ENCODE measurements around the gene FAM167B. TPM values are rescaled to one million over a fixed set of nuclear protein-coding genes. Genes with fewer than 3 reads are reported as not detected.

The FAM167B gene
- 1 to 10 TPM in 6 of 7 donors, not detected in 1; 1.5 to 7.8 (median 3.6) TPM for total RNA-seq
- 1 to 10 TPM; 2.3 to 3.4 TPM for polyA plus RNA-seq
- long read RNA-seq, donor 1, result 0 reads
- long read RNA-seq, donor 2, result 0 reads
- long read RNA-seq, donor 3, result 0 reads

- H3K9me3 ChIP-seq, result no peaks in the 10 kb centered on the region
- H3K27me3 ChIP-seq, result no peaks in the 10 kb centered on the region
- WGBS, 3 donors, result 29 to 49% (median 43%) methylated on average over 3 of the region's 3 CpGs
- H3K4me3 ChIP-seq, result no peak within 1 kb of the TSS
- no peaks in the 10 kb centered on the region for H3K36me3 ChIP-seq
- peak in 1 of 5 donors; percentile 49 for DNase-seq
- no peak within 1 kb of the TSS for H3K27ac ChIP-seq
- peak; percentile 71 for TF ChIP-seq EP300 (IDR thresholded peaks at IDR 0.05)
- TF ChIP-seq, protein P1, sequence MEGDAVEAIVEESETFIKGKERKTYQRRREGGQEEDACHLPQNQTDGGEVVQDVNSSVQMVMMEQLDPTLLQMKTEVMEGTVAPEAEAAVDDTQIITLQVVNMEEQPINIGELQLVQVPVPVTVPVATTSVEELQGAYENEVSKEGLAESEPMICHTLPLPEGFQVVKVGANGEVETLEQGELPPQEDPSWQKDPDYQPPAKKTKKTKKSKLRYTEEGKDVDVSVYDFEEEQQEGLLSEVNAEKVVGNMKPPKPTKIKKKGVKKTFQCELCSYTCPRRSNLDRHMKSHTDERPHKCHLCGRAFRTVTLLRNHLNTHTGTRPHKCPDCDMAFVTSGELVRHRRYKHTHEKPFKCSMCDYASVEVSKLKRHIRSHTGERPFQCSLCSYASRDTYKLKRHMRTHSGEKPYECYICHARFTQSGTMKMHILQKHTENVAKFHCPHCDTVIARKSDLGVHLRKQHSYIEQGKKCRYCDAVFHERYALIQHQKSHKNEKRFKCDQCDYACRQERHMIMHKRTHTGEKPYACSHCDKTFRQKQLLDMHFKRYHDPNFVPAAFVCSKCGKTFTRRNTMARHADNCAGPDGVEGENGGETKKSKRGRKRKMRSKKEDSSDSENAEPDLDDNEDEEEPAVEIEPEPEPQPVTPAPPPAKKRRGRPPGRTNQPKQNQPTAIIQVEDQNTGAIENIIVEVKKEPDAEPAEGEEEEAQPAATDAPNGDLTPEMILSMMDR (IDR thresholded peaks at IDR 0.05), result no peak
- intact Hi-C loops (cut with DNase I), result loop anchor here in 1 of 4 donors (10.0 kb wide), 1 partner anchor 118 kb away; the partner anchor contains the start of genes FAM229A and TSSK3
- H3K4me1 ChIP-seq (ENCODE audit: insufficient read depth), result peaks cover 14% of the 10 kb centered on the region
These were observed at the start of gene FAM167B for GRCh38 chr1:32246888-32247273. FAM167B (plus strand) TSS chr1:32247222; CDS start chr1:32247422, 200 bp downstream.

- no peak for DNase-seq
- no peak overlapping the region for H3K27ac ChIP-seq
- no peak overlapping the region for H3K4me3 ChIP-seq
- H3K9me3 ChIP-seq, result no peaks in the 10 kb centered on the region
- 37 to 50% (median 39%) methylated on average over 6 of the region's 6 CpGs for WGBS, 3 donors
- no peaks in the 10 kb centered on the region for H3K27me3 ChIP-seq
- intact Hi-C loops (cut with DNase I), result no loop called here
- peaks cover 12% of the 10 kb centered on the region for H3K4me1 ChIP-seq (ENCODE audit: insufficient read depth)
- no peaks in the 10 kb centered on the region for H3K36me3 ChIP-seq
- TF ChIP-seq POLR2A (IDR thresholded peaks at IDR 0.05) (no peak), EP300 (IDR thresholded peaks at IDR 0.05) (no peak)
These were observed 49.2 kb upstream of the FAM167B start for GRCh38 chr1:32197837-32198236.

DNA sequence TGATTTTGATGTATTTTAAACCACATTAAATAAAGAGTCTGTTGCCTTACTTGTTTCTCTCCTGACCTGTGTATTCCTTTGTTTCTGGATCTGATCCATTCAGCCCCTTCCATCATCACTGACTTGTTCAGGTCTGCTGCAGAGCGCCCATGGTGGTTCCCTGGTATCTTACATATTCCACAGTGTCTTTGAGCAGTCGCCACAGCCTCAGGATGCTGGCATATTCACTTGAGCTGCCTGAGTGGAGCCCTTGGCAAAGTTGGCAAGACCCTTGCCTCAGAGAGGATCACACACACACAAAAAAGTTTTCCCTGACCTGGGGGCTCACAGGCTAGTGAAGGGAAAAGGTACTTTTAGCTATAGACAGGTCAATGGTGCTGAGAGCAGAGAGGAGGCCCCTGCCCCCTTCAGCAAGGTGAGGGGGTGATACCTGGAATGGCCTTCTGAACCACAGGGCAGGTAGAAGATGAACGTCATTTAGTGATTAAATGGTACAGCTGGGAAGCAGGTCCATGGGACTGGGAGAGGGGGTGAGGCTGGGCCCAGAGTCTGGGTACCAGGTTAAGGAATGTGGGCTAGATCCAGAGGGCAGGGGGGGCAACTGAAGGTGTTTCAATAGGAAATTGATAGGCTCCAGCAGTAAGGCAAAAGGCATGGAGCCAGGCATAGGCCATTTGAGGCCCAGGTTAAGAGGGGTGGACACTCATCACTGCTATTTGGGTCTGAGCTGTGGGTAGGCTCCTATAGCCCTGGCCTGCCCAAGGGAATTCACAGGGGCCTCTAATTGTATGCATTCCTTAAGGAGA is 48.6 kb upstream of the FAM167B start:
- H3K4me1 ChIP-seq (ENCODE audit: insufficient read depth), result peaks cover 12% of the 10 kb centered on the region
- DNase-seq, result no peak
- H3K9me3 ChIP-seq, result no peaks in the 10 kb centered on the region
- no peaks in the 10 kb centered on the region for H3K27me3 ChIP-seq
- intact Hi-C loops (cut with DNase I), result no loop called here
- no peak overlapping the region for H3K4me3 ChIP-seq
- H3K27ac ChIP-seq, result no peak overlapping the region
- no peaks in the 10 kb centered on the region for H3K36me3 ChIP-seq
- TF ChIP-seq POLR2A (IDR thresholded peaks at IDR 0.05) (no peak), EP300 (IDR thresholded peaks at IDR 0.05) (no peak)
- TF ChIP-seq, protein P1 (IDR thresholded peaks at IDR 0.05), result no peak
- 73 to 86% (median 73%) methylated on average over 3 of the region's 3 CpGs for WGBS, 3 donors

DNA sequence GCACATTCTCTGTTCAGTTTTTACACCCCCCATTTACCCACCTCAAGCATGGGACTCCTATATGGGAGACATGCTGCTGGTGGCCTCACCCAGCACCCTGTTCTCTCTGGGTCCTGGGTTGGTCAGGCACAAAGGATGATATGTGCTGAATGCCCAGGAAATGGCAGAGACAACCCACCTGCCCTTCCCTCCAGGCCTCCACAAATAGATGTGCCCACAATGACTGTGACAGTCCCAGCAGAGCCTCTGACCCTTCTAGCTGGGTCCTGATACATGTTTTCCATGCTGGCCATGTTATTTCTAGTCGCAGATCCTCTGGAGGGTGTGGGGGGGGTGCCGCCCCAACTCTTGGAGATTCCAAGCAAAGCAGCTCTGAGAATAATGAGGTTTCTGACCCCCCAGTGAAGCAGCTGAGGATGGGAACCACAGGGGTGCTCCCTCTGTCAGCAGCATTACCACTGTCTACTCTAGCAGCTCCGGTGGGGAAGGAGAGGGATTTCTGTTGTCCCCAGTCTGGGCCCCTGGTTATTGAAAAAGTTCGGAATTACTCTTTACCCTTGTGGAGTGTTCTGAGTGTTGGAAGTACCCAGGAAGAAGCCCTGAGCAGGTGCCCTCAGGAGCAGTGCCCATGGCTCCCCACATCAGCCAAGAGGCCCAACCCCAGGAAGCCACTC is 47.8 kb upstream of the FAM167B start:
- no peaks in the 10 kb centered on the region for H3K27me3 ChIP-seq
- no peak for DNase-seq
- no peak for TF ChIP-seq POLR2A (IDR thresholded peaks at IDR 0.05)
- no peak for TF ChIP-seq EP300 (IDR thresholded peaks at IDR 0.05)
- peaks cover 12% of the 10 kb centered on the region for H3K4me1 ChIP-seq (ENCODE audit: insufficient read depth)
- no peaks in the 10 kb centered on the region for H3K9me3 ChIP-seq
- H3K27ac ChIP-seq, result peak overlapping the region in 1 of 2 donors; percentile 72
- no peak overlapping the region for H3K4me3 ChIP-seq
- no peaks in the 10 kb centered on the region for H3K36me3 ChIP-seq
- WGBS, 3 donors, result 47 to 58% (median 53%) methylated on average over 4 of the region's 4 CpGs
- intact Hi-C loops (cut with DNase I), result no loop called here

DNA sequence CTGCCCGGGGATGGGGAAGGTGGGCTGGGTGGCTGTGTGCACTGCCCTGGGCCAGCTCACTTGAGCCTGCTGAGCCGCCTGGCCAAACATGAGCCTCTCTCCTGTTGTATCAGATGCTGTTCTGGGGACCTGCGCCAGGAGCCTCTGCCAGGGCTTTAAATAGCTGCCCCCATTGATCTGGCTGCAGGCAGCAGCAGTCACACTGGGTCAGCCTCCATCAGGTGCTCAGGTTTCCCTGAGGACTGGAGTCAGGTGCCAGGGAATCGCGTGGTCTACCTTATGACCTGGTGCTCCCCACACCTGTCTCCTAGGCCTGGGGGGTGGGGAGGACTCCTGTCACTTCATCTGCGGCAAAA is 47.3 kb upstream of the FAM167B start:
- Histone ChIP-seq H3K9me3 (no peaks in the 10 kb centered on the region), H3K27ac (peak overlapping the region; percentile 59 to 72), H3K27me3 (no peaks in the 10 kb centered on the region), H3K4me3 (no peak overlapping the region), H3K4me1 (ENCODE audit: insufficient read depth) (peaks cover 12% of the 10 kb centered on the region), H3K36me3 (no peaks in the 10 kb centered on the region)
- intact Hi-C loops (cut with DNase I), result no loop called here
- TF ChIP-seq, protein P1 (IDR thresholded peaks at IDR 0.05), result no peak
- TF ChIP-seq EP300 (IDR thresholded peaks at IDR 0.05) (no peak), POLR2A (IDR thresholded peaks at IDR 0.05) (no peak)
- peak in 4 of 5 donors; percentile 38 to 68 (median 58) for DNase-seq
- 12 to 19% (median 13%) methylated on average over 3 to 6 of the region's 6 CpGs for WGBS, 3 donors

All from ovary (tissue), 10 donors.